NCI-H2081 treated with DMSO at 0.1 percent for 48 hours (cell line): Measurements from ENCODE around the gene MYOZ1.
"Not testable (repeated sequence)": the region's sequence is repeated elsewhere in the genome, so short reads cannot be mapped to it uniquely, and the experiment has no call there.

Source experiments
- DNase-seq: peaks from one replicate; lab custom pipeline; 2025; lab: John Stamatoyannopoulos, UW

The MYOZ1 gene

GRCh38 chr10:73647875-73648651 is 6.8 kb upstream of the MYOZ1 start:
- no peak for DNase-seq

GRCh38 chr10:73647211-73647874 is 6.1 kb upstream of the MYOZ1 start:
- DNase-seq, result no peak

GRCh38 chr10:73646598-73647041 is 5.3 kb upstream of the MYOZ1 start:
- DNase-seq, result no peak

GRCh38 chr10:73645251-73645650 is 4.0 kb upstream of the MYOZ1 start:
- no peak for DNase-seq

GRCh38 chr10:73644767-73645166 is 3.5 kb upstream of the MYOZ1 start:
- no peak for DNase-seq

GRCh38 chr10:73644015-73644743 is 2.9 kb upstream of the MYOZ1 start:
- DNase-seq, result no peak

- DNase-seq, result no peak
These were observed 2.1 kb upstream of the MYOZ1 start for GRCh38 chr10:73643362-73643761.

GRCh38 chr10:73639286-73639685 is 2.0 kb downstream of the MYOZ1 start:
- DNase-seq, result no peak

GRCh38 chr10:73635781-73636180 is 5.5 kb downstream of the MYOZ1 start:
- DNase-seq, result no peak

GRCh38 chr10:73634421-73634820 is 6.9 kb downstream of the MYOZ1 start:
- no peak for DNase-seq

- no peak for DNase-seq
These were observed 12.1 kb downstream of the MYOZ1 start for GRCh38 chr10:73629165-73629564.

- no peak for DNase-seq
These were observed 12.9 kb downstream of the MYOZ1 start for GRCh38 chr10:73628405-73628804.

- no peak for DNase-seq
These were observed 14.0 kb downstream of the MYOZ1 start for GRCh38 chr10:73627300-73627699.

GRCh38 chr10:73625884-73626752 is 15.2 kb downstream of the MYOZ1 start:
- peak; percentile 53 for DNase-seq

GRCh38 chr10:73625004-73625883 is 16.0 kb downstream of the MYOZ1 start:
- no peak for DNase-seq

- no peak for DNase-seq
These were observed 18.2 kb downstream of the MYOZ1 start for GRCh38 chr10:73623056-73623455.

GRCh38 chr10:73620974-73621373 is 20.3 kb downstream of the MYOZ1 start:
- DNase-seq, result not testable (repeated sequence)

GRCh38 chr10:73617143-73617542 is 24.1 kb downstream of the MYOZ1 start:
- DNase-seq, result not testable (repeated sequence)

GRCh38 chr10:73614720-73615119 is 26.6 kb downstream of the MYOZ1 start:
- DNase-seq, result no peak

GRCh38 chr10:73609116-73609515 is 32.2 kb downstream of the MYOZ1 start:
- DNase-seq, result no peak

- DNase-seq, result no peak
These were observed 39.8 kb downstream of the MYOZ1 start for GRCh38 chr10:73601486-73601921.
